Epithelial cell of prostate (primary cell): Measurements from ENCODE around the gene CEP85L.

Experiments
- DNase-seq: peaks from one replicate; pipeline ENCODE4 v3.0.0-alpha.2; 2011; ENCODE audit warnings: low read depth, low spot score
- H3K27ac ChIP-seq: fragments of 450-650 bp; 2 replicates; pipeline ENCODE4 v1.5.1; 2017; ENCODE audit warnings: mild to moderate bottlenecking

CEP85L gene

DNA sequence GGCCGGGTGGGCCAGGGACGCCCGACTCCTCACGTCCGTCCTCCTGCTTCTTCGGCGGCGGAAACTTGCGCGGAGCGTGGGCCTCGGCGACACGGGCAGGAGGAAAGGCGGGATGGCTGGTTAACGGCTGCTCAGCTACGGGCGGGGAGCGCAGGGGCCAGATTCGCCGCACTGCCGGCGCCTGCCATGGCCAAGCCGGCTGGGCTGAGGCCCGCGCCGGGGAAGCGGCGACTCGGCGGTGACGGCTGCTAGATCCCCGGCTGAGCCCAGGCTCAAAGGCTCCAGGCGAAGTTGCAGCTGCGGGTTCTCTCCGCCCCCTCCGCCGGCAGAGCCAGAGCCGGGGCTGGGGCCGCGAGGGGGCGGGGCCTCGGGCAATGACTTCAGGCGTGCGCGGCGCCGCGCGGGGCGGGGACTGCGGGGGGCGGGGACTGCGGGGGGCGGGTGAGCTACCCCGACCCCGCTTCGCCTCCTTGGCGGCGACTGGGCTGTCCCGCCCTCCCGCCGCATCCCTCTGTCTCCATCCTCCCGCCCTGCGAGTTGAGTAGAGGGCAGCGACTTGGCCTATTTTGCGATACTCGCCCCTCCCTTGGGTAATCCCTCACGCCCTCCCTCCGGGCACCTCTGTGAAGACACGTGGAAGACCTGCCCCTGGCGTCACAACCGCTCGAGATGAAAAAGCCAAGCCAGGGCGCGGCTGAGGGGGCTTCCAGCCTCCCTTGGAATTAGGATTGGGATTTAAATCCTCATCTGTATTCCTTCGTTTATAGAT, at the start of gene CEP85L:
CEP85L (minus strand) TSS at position 310 of the 769 bp plus-strand sequence. CDS start 322 bp downstream, outside the sequence.
- peak; percentile 45 for DNase-seq
- peak within 1 kb of the TSS; percentile 51 for H3K27ac ChIP-seq

GRCh38 chr6:118700531-118700930, 49.1 kb upstream of the CEP85L start:
- no peak for DNase-seq
- no peak overlapping the region for H3K27ac ChIP-seq

GRCh38 chr6:118697554-118697953, 46.2 kb upstream of the CEP85L start:
- no peak overlapping the region for H3K27ac ChIP-seq
- DNase-seq: no peak

DNA sequence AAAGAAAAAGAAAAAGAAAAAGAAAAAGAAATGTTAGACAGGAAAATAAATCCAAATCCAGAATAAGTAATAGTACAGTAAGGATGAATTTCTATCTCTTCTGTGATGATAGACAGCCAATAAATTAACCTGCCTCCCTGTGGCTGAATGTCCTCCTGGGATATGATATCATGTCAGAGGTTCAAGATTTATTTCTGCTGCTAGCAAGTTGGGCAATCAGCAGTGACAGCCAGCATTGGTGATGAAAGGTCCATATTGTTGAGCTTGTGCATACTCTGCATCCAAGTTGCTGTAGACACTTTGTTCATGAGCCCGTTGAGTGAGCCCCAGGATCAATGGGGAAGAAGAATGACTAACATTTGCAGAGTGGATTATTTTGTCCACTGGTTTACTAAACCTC, 44.9 kb upstream of the CEP85L start:
- no peak for DNase-seq
- no peak overlapping the region for H3K27ac ChIP-seq

- H3K27ac ChIP-seq: no peak overlapping the region
- no peak for DNase-seq
Measured at GRCh38 chr6:118693562-118693961, 42.2 kb upstream of the CEP85L start.

GRCh38 chr6:118685823-118686449, 34.5 kb upstream of the CEP85L start:
- DNase-seq: no peak
- no peak overlapping the region for H3K27ac ChIP-seq

GRCh38 chr6:118683881-118684872, 32.8 kb upstream of the CEP85L start:
- no peak for DNase-seq
- H3K27ac ChIP-seq: no peak overlapping the region

- no peak for DNase-seq
- H3K27ac ChIP-seq: no peak overlapping the region
Measured at GRCh38 chr6:118680452-118681095, 29.2 kb upstream of the CEP85L start.

- DNase-seq: no peak
- peak overlapping the region; percentile 42 for H3K27ac ChIP-seq
Measured at GRCh38 chr6:118679327-118679901, 28.0 kb upstream of the CEP85L start.

DNA sequence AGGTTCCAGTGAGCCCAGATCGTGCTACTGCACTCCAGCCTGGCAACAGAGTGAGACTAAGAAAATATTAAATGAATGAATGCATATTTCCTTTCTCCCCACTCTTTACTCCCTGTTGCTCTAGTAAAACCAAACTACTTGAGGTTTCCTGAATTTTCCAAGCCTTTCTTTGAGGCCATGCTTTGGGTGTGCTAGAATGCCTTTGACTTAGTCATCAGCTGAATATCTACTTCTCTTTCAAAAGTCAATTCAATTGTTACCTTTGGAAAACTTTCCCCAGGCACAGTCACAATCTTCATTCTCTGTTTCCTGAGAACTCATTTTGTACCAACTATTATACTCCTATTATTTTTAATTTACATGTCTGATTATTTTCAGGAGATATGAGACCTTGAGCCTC, 27.5 kb upstream of the CEP85L start:
- DNase-seq: no peak

GRCh38 chr6:118677193-118677592, 25.8 kb upstream of the CEP85L start:
- no peak for DNase-seq
- no peak overlapping the region for H3K27ac ChIP-seq

More for the DNA sequence above, 27.5 kb upstream of the CEP85L start:
- peak overlapping the region; percentile 42 for H3K27ac ChIP-seq

GRCh38 chr6:118675225-118675624, 23.8 kb upstream of the CEP85L start:
- DNase-seq: no peak
- H3K27ac ChIP-seq: no peak overlapping the region

DNA sequence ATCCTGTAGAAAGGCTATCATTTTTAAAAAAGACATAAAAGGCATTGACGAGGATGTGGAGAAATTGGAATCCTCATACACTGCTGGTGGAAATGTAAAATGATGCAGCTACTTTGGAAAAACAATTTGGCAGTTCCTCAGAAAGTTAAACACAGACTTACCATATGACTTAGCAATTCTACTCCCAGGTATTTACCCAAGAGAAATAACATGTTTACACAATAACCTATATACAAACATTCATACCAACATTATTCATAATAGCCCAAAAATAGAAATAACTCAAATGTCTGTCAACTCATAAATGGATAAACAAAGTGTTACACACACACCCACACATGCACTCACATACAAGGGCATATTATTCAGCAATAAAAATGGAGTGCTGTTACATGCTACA, 23.4 kb upstream of the CEP85L start:
- no peak overlapping the region for H3K27ac ChIP-seq
- DNase-seq: no peak

GRCh38 chr6:118672678-118673077, 21.3 kb upstream of the CEP85L start:
- H3K27ac ChIP-seq: no peak overlapping the region
- DNase-seq: no peak

DNA sequence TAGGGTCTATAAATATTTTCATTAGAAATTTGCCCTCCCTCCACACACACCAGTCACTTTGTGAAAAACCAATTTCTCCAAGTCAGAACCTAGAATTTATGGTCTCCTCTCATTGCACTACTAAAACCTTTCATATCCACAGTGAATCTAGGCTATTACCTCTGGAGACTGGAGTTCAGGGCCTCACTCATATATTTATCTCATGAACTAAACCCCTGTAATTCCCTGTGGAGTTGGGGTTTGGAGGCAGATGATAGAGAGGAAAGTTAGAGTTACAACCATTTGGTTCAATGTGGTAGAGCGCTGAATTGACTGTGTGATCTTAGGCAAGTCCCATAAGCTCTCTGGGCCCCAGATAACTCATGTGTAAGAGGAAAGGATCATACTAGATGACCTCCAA, 18.2 kb upstream of the CEP85L start:
- no peak for DNase-seq
- no peak overlapping the region for H3K27ac ChIP-seq

DNA sequence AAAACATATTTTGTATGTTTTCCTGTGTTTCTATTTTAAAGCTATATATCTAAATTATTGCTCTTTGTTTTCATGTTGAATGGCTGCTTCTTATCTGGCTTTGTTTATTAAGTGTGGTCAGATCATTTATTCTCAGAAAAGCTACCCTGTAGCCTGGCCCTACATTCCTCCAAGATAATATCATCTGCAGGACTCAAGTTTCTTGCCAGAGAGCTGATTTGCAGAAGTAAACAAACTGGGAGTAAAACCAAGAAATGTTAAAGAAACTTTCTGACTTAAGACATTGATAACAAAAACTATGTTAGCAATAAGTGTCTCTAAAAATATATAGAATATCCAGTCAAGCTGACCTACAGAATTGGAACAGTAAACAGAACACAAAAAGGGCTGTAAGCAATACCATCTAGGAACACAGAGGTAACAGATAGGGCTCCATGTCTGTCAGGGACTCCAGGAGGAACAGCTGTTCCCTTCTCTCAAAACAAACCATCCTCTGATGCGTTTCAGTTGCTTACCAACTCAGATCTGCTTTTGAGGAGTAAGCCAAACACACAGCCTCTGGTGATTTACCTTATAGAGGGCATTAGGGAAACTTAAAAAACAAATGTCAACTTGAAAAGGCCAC, 17.5 kb upstream of the CEP85L start:
- H3K27ac ChIP-seq: no peak overlapping the region
- no peak for DNase-seq

DNA sequence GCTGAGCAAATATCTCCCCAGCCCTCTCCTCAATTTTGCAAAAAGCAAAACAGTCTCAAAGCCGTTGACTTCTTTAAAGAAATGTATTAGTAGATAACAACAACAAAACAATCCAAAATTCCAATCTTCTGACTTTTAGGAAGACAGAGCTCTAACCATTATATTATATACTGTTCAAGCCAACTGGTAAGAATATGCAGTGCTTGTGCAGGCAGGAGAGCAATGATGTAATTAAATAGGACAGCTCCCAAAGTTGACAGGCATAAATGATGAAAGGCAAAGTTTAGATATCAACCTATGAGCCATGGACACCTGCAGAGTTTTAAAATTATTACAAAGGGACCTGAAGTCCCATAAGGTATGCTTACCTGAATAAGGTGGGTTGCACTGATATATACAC, 16.6 kb upstream of the CEP85L start:
- no peak overlapping the region for H3K27ac ChIP-seq
- DNase-seq: no peak

GRCh38 chr6:118665011-118665410, 13.6 kb upstream of the CEP85L start:
- no peak for DNase-seq
- H3K27ac ChIP-seq: no peak overlapping the region
